Activated CD4-positive, alpha-beta T cell treated with anti-CD3 and anti-CD28 coated beads, Interleukin-2, amount 50 U/mL, for 16 hours (primary cell): Measurements from ENCODE around the gene CEP131.
A peak's percentile ranks its signal among the peaks of the same experiment; 100 is the strongest.

Source experiments
- DNase-seq: peaks from one replicate; pipeline ENCODE4 v3.0.0-alpha.2; 2020

The CEP131 gene

GRCh38 chr17:81251094-81251708, 28.4 kb upstream of the CEP131 start:
- DNase-seq, result no peak

DNA sequence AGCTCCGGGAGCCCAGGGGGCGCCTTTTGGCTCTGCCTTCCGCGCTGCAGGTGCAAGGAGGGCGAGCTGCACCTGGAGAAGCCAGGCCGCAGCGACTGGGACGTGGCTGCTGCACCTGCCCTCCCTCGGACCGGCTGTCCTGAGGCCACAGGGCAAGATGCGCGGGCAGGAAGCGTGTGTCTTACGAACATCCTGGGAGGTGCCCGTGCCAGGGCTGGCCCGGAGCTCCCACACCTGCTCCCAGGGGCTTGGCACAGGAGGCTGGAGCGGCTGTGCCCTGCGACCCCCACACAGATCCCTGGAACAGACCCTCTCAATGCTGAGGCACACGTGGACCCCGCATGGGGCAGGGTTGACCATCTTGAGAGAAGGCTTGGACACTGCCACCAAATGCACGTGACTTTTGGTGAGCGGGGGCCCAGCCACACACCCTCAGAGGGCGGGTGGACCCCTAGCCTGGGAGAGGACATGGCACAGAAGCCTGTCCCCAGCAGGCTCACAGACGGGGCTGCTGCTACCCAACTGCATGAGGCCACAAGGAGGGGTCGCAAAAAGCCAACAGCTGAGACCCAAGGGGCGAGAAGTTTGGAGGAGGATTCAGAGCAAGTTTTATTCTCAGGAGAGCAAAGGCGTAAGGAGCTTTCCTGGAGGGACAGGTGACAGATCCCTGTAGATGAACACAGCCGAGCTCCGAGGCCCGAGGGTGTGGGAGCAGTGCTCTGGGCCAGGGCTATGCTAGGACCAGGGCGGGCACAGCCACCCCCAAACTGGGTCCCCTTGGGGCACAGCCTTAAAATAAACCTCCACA, 27.7 kb upstream of the CEP131 start:
- no peak for DNase-seq

GRCh38 chr17:81249223-81250040, 26.7 kb upstream of the CEP131 start:
- DNase-seq, result no peak

DNA sequence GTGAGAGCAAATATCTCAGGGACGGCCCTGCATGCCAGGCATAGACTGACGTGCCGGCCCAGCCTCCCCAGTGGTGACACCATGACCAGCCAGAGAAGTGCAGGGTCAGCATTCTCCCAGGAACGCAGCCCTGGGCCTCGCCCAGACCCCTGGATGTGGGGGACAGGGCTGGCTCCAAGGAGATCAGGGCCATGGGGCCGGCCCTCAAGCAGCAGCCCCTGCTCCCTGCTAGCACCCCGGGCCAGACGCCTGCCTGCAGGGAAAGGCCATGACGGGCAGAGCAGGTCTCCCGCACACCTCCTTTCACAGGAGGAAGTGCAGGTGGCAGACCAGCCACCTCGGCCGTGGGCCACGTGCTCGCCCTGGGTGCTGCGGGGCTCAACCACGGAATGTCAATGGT, 25.9 kb upstream of the CEP131 start:
- no peak for DNase-seq

GRCh38 chr17:81247339-81247990, 24.7 kb upstream of the CEP131 start:
- no peak for DNase-seq

DNA sequence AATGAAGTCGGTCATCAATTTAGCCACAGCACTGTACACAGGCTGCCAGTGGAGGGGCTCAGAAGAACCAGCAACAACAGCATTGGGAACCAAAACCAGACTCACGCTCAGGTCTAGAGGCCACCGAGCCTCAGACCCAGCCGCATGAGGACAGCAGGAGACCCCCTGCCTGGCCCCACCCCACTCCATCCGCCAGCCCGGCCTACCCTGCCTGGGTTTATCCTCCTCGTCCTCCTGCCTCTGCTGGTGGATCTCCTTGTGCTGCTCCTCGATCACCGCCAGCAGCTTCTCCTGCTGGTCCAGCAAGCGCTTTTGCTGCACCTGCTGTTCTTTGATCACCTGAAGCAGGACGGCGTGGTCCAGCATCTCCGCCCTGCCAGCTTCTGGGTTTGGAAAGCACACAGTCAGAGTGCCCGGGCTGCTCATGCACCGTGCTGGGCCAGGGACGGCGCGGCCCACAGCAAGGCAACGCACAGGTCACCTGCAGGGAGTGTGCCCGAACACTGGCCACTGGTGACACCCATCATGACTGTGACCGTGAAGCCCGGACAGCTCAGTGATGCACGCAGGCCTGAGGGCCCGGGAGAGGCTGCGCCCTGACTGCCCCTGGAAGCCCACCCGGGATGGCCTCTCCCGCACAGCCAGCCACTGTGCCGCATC, 24.0 kb upstream of the CEP131 start:
- no peak for DNase-seq

DNA sequence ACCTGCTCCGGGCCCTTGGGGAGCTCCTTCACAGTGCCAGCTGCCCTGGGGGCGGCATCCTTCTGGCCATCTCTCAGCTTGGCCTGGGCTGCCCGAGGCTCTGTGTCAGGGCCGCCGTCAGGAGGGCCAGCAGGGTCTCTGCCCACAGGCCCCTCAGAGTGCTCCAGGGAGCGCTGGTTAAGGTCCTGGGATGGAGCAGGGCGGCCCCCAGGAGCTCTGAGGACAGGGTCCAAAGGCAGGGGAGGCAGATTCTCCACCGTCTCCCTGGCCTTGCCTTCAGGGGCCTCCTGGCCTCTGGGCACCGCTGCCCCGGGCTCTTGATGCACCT, 23.5 kb upstream of the CEP131 start:
- no peak for DNase-seq

DNA sequence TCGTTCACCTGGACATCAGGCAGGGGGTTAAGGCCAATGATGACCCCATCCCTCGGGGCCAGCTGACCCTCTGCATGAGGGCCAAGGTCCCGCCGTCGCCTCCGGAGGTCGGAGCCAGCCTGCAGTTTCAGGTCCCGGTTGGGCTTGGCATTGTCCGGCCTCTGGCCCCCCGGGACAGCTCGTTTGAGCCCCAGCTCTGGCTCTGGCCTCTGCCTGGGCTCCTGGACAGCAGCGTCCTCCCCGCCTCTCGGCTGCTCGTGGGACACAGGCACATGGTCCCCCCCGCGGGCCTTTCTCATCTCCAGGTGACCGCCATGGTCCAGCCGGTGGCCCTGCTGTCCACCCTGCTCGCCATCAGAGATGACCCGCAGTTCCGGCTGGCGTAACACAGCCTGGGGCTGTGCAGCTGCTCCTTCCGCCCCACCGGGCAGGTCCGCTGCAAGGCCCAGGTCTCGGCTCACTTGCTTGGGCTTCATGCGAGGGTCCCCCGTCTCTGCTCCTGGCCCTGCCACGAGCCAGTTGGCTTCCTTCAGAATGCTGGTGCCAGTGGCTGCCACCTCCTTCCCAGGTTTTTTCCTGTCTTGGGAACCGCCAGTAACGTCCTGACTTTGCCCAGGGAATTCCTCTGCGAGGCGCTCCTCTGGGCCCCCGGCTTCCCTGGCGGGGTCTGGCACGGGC, 23.0 kb upstream of the CEP131 start:
- no peak for DNase-seq

DNA sequence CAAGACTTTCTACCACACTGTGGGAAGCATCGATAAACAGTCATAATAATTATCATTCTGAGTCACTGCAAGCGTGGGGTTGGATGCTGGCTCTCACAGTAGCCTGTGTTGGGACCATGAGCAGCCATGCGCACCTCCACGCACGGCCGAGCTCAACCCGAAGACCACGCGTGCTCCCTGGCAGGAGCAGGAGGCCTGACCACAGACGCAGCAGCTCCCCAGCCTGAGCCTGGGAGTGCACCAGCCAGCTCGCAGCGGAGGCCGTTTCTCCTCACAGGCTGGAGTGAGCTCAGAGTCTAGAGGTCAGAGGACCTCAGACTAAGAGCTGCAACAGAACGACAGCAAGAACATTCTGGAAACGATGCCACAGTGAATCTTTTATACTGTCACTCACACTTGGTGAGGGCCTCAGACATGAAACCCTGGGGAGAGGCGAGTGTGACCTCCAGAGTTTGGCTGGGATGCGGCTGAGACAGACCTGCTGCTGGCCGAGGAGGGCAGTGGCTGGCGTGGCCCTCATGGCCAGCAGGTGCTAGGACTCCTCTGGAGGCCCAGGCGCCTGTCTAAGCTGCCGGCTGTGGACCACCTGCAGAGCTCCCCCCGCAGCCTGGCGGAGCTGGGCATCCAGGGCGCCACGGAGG, 22.4 kb upstream of the CEP131 start:
- peak; percentile 63 for DNase-seq

GRCh38 chr17:81244358-81245023, 21.7 kb upstream of the CEP131 start:
- DNase-seq, result no peak

DNA sequence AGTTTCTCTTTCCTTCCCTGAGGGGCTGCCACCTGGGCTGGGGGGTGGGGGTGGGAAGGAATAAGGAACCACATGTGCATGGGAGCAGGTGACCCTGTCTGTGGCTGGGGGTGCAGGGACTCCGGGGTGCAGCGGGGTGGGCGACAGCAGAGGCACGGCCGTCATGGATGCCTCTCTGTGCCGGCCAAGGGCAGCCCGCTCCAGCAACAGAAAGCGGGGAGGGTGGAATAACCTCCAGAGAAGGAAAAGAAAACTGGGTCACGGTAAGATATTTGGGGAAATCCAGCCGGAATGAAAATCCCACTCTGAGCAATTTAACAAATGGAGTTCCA, 20.5 kb upstream of the CEP131 start:
- no peak for DNase-seq

GRCh38 chr17:81242421-81243332, 19.9 kb upstream of the CEP131 start:
- DNase-seq, result no peak

GRCh38 chr17:81241648-81242420, 19.1 kb upstream of the CEP131 start:
- peak; percentile 65 for DNase-seq

- no peak for DNase-seq
Measured at GRCh38 chr17:81241203-81241602, 18.4 kb upstream of the CEP131 start.

GRCh38 chr17:81240761-81241160, 18.0 kb upstream of the CEP131 start:
- no peak for DNase-seq

DNA sequence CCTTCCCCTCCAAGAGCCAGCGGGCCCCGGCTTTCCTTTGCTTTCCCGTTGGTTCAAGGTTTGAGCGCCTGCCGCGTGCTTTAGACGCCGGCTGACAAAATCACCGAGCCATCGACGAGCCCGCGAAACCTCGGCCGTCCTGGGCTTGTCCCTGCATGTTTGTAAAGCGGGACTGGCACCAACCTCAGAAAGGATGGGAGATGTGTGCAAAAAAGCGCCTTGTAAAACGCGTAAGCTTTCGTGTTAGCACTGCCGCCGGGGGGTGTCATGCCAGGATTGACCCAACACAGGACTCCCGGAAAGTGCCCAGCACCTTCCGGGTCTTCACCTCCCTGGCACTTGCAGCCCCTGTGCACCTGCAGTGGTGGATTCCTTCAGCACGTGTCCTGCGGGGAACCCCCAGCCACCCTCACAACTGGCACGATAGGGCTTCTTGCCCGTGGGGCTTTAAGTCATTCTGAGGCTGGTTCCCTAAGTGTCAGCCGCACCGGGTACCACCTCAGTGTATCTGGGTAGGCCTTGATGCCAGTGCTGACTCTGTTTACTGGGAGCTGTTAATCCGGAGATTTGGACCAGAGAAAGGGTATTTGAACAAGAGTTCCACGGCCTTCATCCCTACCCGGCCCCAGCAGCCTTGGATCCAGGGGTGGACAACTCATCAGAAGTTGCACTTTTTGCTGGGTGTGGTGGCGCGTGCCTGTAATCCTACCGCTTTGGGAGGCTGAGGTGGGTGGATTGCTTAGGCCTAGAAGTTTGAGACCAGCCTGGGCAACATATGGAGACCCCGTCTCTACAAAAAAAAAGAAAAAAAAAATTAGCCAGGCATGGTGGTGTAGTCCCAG, 17.2 kb upstream of the CEP131 start:
- peak; percentile 61 for DNase-seq

GRCh38 chr17:81238815-81239713, 16.3 kb upstream of the CEP131 start, which contains the start of the genes NDUFAF8 and TEPSIN:
NDUFAF8 (plus strand) TSS chr17:81239318; CDS start chr17:81239364, 46 bp downstream.
TEPSIN (minus strand) TSS chr17:81239055; CDS start chr17:81239033, 22 bp downstream.
- peak; percentile 99 for DNase-seq
